CD4-positive, CD25-positive, alpha-beta regulatory T cell (primary cell): ENCODE measurements around the gene SMCO4. TPM values are rescaled to one million over a fixed set of nuclear protein-coding genes. Genes with fewer than 3 reads are reported as not detected.
"Not testable (repeated sequence)": the region's sequence is repeated elsewhere in the genome, so short reads cannot be mapped to it uniquely, and the experiment has no call there.

Experiments used
- ATAC-seq, 2 donors: fragments of 150-1000 bp; cut with Tn5 transposase; one replicate each; pipeline ENCODE4 v1.10.0; 2021; ENCODE audit warnings: low read depth in 2 of 2, moderate number of reproducible peaks in 2 of 2, moderate library complexity in 1 of 2
- DNase-seq, 3 donors: peaks; one replicate each; pipeline versions ENCODE4 v3.0.0 to v3.0.0-alpha.2; 2012 to 2022; ENCODE audit warnings: mixed read lengths in 1 of 3
- H3K27ac ChIP-seq: one replicate; pipeline ENCODE4 v1.7.0; 2013; ENCODE audit warnings: mild to moderate bottlenecking, low read length; ENCODE audit not compliant: insufficient read depth, poor library complexity, severe bottlenecking
- H3K27me3 ChIP-seq: one replicate; pipeline ENCODE4 v1.7.0; 2013; ENCODE audit warnings: low read length; ENCODE audit not compliant: control insufficient read depth, insufficient read depth
- H3K36me3 ChIP-seq: one replicate; pipeline ENCODE4 v1.7.0; 2013; ENCODE audit warnings: mild to moderate bottlenecking, low read length, moderate library complexity; ENCODE audit not compliant: control insufficient read depth, insufficient read depth
- H3K4me1 ChIP-seq: 2 replicates; pipeline ENCODE4 v1.7.0; 2013; ENCODE audit warnings: mild to moderate bottlenecking, low read length; ENCODE audit not compliant: insufficient read depth, control insufficient read depth, poor library complexity, severe bottlenecking
- H3K4me3 ChIP-seq: one replicate; pipeline ENCODE4 v1.7.0; 2013; ENCODE audit warnings: low read depth, mild to moderate bottlenecking, low read length, moderate library complexity
- H3K9me3 ChIP-seq, 2 experiments: 1 replicate in 1 of 2; 2 replicates in 1 of 2; pipeline ENCODE4 v1.7.0; 2013; ENCODE audit warnings: low read length in 2 of 2, mild to moderate bottlenecking in 1 of 2, moderate library complexity in 1 of 2; ENCODE audit not compliant: control insufficient read depth in 2 of 2
- H3K27ac Mint-ChIP-seq, 3 donors: one replicate each; pipeline ENCODE4 v1.8.0; 2020 to 2022; ENCODE audit warnings: mild to moderate bottlenecking in 3 of 3, mixed read lengths in 3 of 3, moderate library complexity in 2 of 3
- H3K27me3 Mint-ChIP-seq: one replicate; pipeline ENCODE4 v1.8.0; 2022; ENCODE audit warnings: mild to moderate bottlenecking, mixed read lengths
- H3K36me3 Mint-ChIP-seq: one replicate; pipeline ENCODE4 v1.8.0; 2020; ENCODE audit warnings: mixed read lengths
- H3K4me1 Mint-ChIP-seq, 4 donors: one replicate each; pipeline ENCODE4 v1.8.0; 2020 to 2022; ENCODE audit warnings: mixed read lengths in 4 of 4, mild to moderate bottlenecking in 1 of 4
- H3K4me3 Mint-ChIP-seq, 4 donors: one replicate each; pipeline ENCODE4 v1.8.0; 2020 to 2022; ENCODE audit warnings: mild to moderate bottlenecking in 4 of 4, mixed read lengths in 4 of 4, moderate library complexity in 3 of 4
- H3K9me3 Mint-ChIP-seq, 7 donors: one replicate each; pipeline ENCODE4 v1.8.0; 2020 to 2022; ENCODE audit warnings: mixed read lengths in 7 of 7, mild to moderate bottlenecking in 3 of 7, moderate library complexity in 2 of 7
- polyA plus RNA-seq, 4 donors: library from polyadenylated mRNA; unstranded; fragments of 300-500 nt; fragmentation: Illumina TruSeq; gene quantifications; one replicate each; pipeline ENCODE4 v1.2.3, GENCODE V29; 2021
- total RNA-seq: library from RNA; stranded (reverse); gene quantifications from one replicate; pipeline ENCODE4 v1.2.3, GENCODE V29; 2022

SMCO4 gene
- total RNA-seq, result 6.5 TPM
- 10 to 100 TPM in 1 of 4 donors, 1 to 10 TPM in 3; 4.8 to 12.8 (median 4.9) TPM for polyA plus RNA-seq

GRCh38 chr11:93543292-93543977 is at the start of gene SMCO4:
Gene SMCO4, minus strand, starts transcription at chr11:93543391. Its CDS starts 64,202 bp downstream, at chr11:93479189.
- H3K27me3 Mint-ChIP-seq, result peaks cover 60% of the 10 kb centered on the region
- ATAC-seq (peak; percentile 48 to 50), DNase-seq (peak; percentile 21 to 74 (median 35))
- peak within 1 kb of the TSS; percentile 84 to 92 (median 88) for H3K4me3 Mint-ChIP-seq
- no peaks in the 10 kb centered on the region for H3K9me3 ChIP-seq
- H3K27me3 ChIP-seq, result peaks cover 27% of the 10 kb centered on the region
- peaks cover 0 to 2% (median 0%) of the 10 kb centered on the region in 7 donors for H3K9me3 Mint-ChIP-seq
- H3K4me1 Mint-ChIP-seq, result peaks cover 0 to 24% (median 6%) of the 10 kb centered on the region in 4 donors
- peaks cover 13% of the 10 kb centered on the region for H3K4me1 ChIP-seq
- no peaks in the 10 kb centered on the region for H3K36me3 Mint-ChIP-seq
- no peaks in the 10 kb centered on the region for H3K36me3 ChIP-seq
- peak within 1 kb of the TSS; percentile 32 for H3K4me3 ChIP-seq
- H3K27ac ChIP-seq, result no peak within 1 kb of the TSS
- peak within 1 kb of the TSS in 2 of 3 donors; percentile 72 to 83 for H3K27ac Mint-ChIP-seq

- DNase-seq, result peak in 1 of 3 donors; percentile 28
- Mint-ChIP-seq H3K9me3 (no peaks in the 10 kb centered on the region), H3K27ac (no peak overlapping the region), H3K4me1 (peaks cover 0 to 3% (median 0%) of the 10 kb centered on the region in 4 donors), H3K36me3 (no peaks in the 10 kb centered on the region), H3K4me3 (no peak overlapping the region), H3K27me3 (no peaks in the 10 kb centered on the region)
- Histone ChIP-seq H3K36me3 (no peaks in the 10 kb centered on the region), H3K27ac (no peak overlapping the region), H3K9me3 (no peaks in the 10 kb centered on the region), H3K4me1 (no peaks in the 10 kb centered on the region), H3K27me3 (peaks cover 1% of the 10 kb centered on the region), H3K4me3 (no peak overlapping the region)
- no peak for ATAC-seq
These were observed 48.2 kb upstream of the SMCO4 start for GRCh38 chr11:93591247-93591898.

- no peak for DNase-seq
- no peaks in the 10 kb centered on the region for H3K36me3 ChIP-seq
- Mint-ChIP-seq H3K27ac (peak overlapping the region in 2 of 3 donors; percentile 11 to 34), H3K36me3 (no peaks in the 10 kb centered on the region), H3K27me3 (peaks cover 5% of the 10 kb centered on the region), H3K4me1 (peaks cover 0 to 3% (median 0%) of the 10 kb centered on the region in 4 donors), H3K4me3 (no peak overlapping the region), H3K9me3 (peaks cover 0 to 2% (median 0%) of the 10 kb centered on the region in 7 donors)
- H3K4me1 ChIP-seq, result no peaks in the 10 kb centered on the region
- no peaks in the 10 kb centered on the region for H3K9me3 ChIP-seq
- no peak overlapping the region for H3K27ac ChIP-seq
- H3K4me3 ChIP-seq, result no peak overlapping the region
- ATAC-seq, result no peak
- peaks cover 1% of the 10 kb centered on the region for H3K27me3 ChIP-seq
These were observed 46.2 kb upstream of the SMCO4 start for GRCh38 chr11:93589347-93589746.

GRCh38 chr11:93587858-93588581 is 44.8 kb upstream of the SMCO4 start:
- no peak overlapping the region for H3K27ac ChIP-seq
- H3K27me3 ChIP-seq, result peaks cover 3% of the 10 kb centered on the region
- ATAC-seq (no peak), DNase-seq (no peak)
- no peaks in the 10 kb centered on the region for H3K4me1 ChIP-seq
- H3K9me3 Mint-ChIP-seq, result peaks cover 0 to 2% (median 0%) of the 10 kb centered on the region in 7 donors
- H3K4me3 Mint-ChIP-seq, result no peak overlapping the region
- H3K4me3 ChIP-seq, result no peak overlapping the region
- no peaks in the 10 kb centered on the region for H3K36me3 Mint-ChIP-seq
- H3K27ac Mint-ChIP-seq, result no peak overlapping the region
- H3K27me3 Mint-ChIP-seq, result peaks cover 5% of the 10 kb centered on the region
- no peaks in the 10 kb centered on the region for H3K9me3 ChIP-seq
- no peaks in the 10 kb centered on the region for H3K36me3 ChIP-seq
- H3K4me1 Mint-ChIP-seq, result peaks cover 0 to 3% (median 0%) of the 10 kb centered on the region in 4 donors

GRCh38 chr11:93587425-93587824 is 44.2 kb upstream of the SMCO4 start:
- not testable (repeated sequence) for H3K4me3 ChIP-seq, ATAC-seq, H3K4me3 Mint-ChIP-seq, H3K4me1 Mint-ChIP-seq, H3K9me3 Mint-ChIP-seq, H3K27me3 ChIP-seq, H3K36me3 Mint-ChIP-seq, DNase-seq, H3K9me3 ChIP-seq, H3K4me1 ChIP-seq, H3K36me3 ChIP-seq, H3K27ac ChIP-seq, H3K27ac Mint-ChIP-seq, H3K27me3 Mint-ChIP-seq

- Histone ChIP-seq H3K4me1 (no peaks in the 10 kb centered on the region), H3K27me3 (peaks cover 3% of the 10 kb centered on the region), H3K36me3 (no peaks in the 10 kb centered on the region), H3K9me3 (no peaks in the 10 kb centered on the region), H3K27ac (no peak overlapping the region), H3K4me3 (no peak overlapping the region)
- Mint-ChIP-seq H3K27ac (no peak overlapping the region), H3K4me1 (peaks cover 0 to 3% (median 0%) of the 10 kb centered on the region in 4 donors), H3K36me3 (no peaks in the 10 kb centered on the region), H3K27me3 (peaks cover 5% of the 10 kb centered on the region), H3K4me3 (no peak overlapping the region), H3K9me3 (peaks cover 0 to 4% (median 0%) of the 10 kb centered on the region in 7 donors)
- DNase-seq, result no peak
- ATAC-seq, result no peak
These were observed 42.6 kb upstream of the SMCO4 start for GRCh38 chr11:93585758-93586157.

- DNase-seq (no peak), ATAC-seq (no peak)
- Histone ChIP-seq H3K4me1 (no peaks in the 10 kb centered on the region), H3K27me3 (peaks cover 3% of the 10 kb centered on the region), H3K27ac (no peak overlapping the region), H3K9me3 (peaks cover 0 to 4% of the 10 kb centered on the region in 2 experiments), H3K4me3 (no peak overlapping the region), H3K36me3 (no peaks in the 10 kb centered on the region)
- Mint-ChIP-seq H3K27me3 (peaks cover 5% of the 10 kb centered on the region), H3K4me1 (no peaks in the 10 kb centered on the region), H3K27ac (no peak overlapping the region), H3K9me3 (peaks cover 0 to 7% (median 2%) of the 10 kb centered on the region in 7 donors), H3K4me3 (no peak overlapping the region), H3K36me3 (no peaks in the 10 kb centered on the region)
These were observed 40.3 kb upstream of the SMCO4 start for GRCh38 chr11:93583490-93583889.
